GM12891 (cell line): ENCODE results near the gene RUNX3.

Source experiments
- POLR2A ChIP-seq: IDR thresholded peaks from 2 replicates; pipeline ENCODE4 v1.6.1; 2011; ENCODE audit warnings: low read depth, low read length, control low read depth
- POLR2AphosphoS5 ChIP-seq: IDR thresholded peaks from 2 replicates; pipeline ENCODE4 v1.6.1; 2011; ENCODE audit warnings: low read depth, low read length, control low read depth
- SPI1 ChIP-seq: IDR thresholded peaks from 2 replicates; pipeline ENCODE4 v1.6.1; 2011; ENCODE audit warnings: low read depth, low read length, control low read depth
- TAF1 ChIP-seq: IDR thresholded peaks from 2 replicates; pipeline ENCODE4 v1.6.1; 2011; ENCODE audit warnings: low read depth, low read length, control low read depth

DNA sequence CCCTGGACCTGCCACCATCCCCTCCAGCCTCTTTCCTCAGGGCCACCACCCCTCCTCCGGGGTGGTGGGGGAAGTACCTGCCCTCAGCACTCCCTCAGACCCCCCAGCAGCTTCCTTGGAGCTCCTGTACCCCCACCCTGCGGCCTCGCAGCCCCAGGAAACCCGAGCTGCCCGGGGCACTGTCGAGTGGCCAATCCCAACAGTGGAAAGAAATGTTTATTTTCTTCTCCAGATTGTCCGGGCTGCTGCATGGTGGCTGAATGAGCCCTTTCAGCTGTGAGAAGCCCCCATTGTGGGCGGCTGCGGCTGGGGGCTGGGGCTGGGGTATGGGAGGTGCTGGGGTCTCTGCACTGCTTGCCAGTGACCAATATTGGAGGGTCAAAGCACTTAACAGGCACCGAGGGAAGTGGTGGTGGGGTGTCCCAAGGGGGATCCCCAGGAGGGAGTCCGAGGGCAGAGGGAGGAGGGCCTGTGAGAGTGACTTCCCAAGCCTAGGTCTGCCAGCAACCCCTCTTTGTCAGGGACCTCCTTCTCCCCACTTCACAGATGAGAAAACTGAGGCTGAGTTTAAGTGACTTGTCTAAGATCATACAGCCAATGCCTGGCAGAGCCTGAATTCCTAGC lies 25.2 kb downstream of the RUNX3 start:
- TF ChIP-seq POLR2A (no peak), POLR2AphosphoS5 (no peak), TAF1 (no peak), SPI1 (no peak)
